Peyer's patch (tissue), 4 donors: Measurements from ENCODE around the gene GPR162. TPM values are rescaled to one million over a fixed set of nuclear protein-coding genes. Genes with fewer than 3 reads are reported as not detected.

Experiments
- DNase-seq, 3 donors: peaks; one replicate each; pipeline ENCODE4 v3.0.0-alpha.2; 2017 to 2019
- H3K27ac ChIP-seq, 4 donors: fragments of 200-600 bp; sonication (generic); one replicate each; pipeline ENCODE4 v1.5.1; 2016 to 2019
- H3K27me3 ChIP-seq, 2 donors: fragments of 200-600 bp; sonication (generic); one replicate each; pipeline ENCODE4 v1.5.1; 2019
- H3K36me3 ChIP-seq, 3 donors: fragments of 200-600 bp; sonication (generic); one replicate each; pipeline ENCODE4 v1.5.1; 2016 to 2019
- H3K4me1 ChIP-seq, 4 donors: fragments of 200-600 bp; sonication (generic); one replicate each; pipeline ENCODE4 v1.5.1; 2016 to 2019
- H3K4me3 ChIP-seq, 4 donors: fragments of 200-600 bp; sonication (generic); 1 replicate in 3 of 4; 2 replicates in 1 of 4; pipeline ENCODE4 v1.5.1; 2016 to 2019; ENCODE audit warnings: mild to moderate bottlenecking in 1 of 4
- H3K9me3 ChIP-seq, 4 donors: fragments of 200-600 bp; sonication (generic); one replicate each; pipeline ENCODE4 v1.5.1; 2016 to 2019; ENCODE audit warnings: mild to moderate bottlenecking in 1 of 4
- POLR2A ChIP-seq, 2 donors: fragments of 450-650 bp; IDR thresholded peaks; one replicate each; pipeline ENCODE4 v1.5.1; 2017; ENCODE audit warnings: antibody characterized with exemption in 2 of 2, mild to moderate bottlenecking in 2 of 2, moderate library complexity in 2 of 2
- total RNA-seq, 4 donors: library from RNA; depleted of rRNA; stranded (reverse); fragments of >200 nt; gene quantifications; one replicate each; pipeline ENCODE4 v1.1.0, GENCODE V29; 2016
- TF ChIP-seq, protein P1 (sequence below), 6 experiments: fragments of 450-650 bp in 4 of 6; fragments of 200-600 bp in 2 of 6; sonication (generic) in 1 of 6; IDR thresholded peaks; one replicate each; pipeline ENCODE4 v1.5.1; 2017 to 2019; ENCODE audit warnings: antibody characterized with exemption in 6 of 6, mild to moderate bottlenecking in 3 of 6, moderate library complexity in 1 of 6

The GPR162 gene
- total RNA-seq, 4 donors from 2014 or later = 2.5 to 11.6 (median 4.1) TPM; not detected in 1

DNA sequence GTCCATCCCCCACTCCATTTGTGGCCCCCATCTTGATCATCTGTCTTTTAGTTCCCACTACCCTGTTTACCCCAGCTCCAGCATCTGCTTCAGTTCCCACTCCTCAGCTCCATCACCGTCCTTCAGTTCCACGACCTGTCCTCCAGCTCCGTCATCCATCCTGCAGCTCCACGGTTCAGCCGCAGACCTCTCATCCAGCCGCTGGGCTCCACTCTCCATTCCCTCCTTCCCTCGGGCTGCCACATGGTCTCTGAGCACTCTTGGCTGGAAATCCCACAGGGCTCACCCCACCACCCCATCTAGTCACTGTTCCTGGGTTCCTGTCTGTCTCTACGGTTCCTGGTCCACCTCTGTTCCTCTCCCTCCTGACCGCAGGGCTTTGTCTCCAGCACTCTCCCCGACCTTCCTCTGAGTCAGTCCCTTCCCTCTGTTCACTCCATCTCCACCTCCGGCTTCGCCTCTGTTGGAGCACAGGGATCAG lies 3.3 kb downstream of the GPR162 start:
- Histone ChIP-seq H3K9me3 (no peaks in the 10 kb centered on the region), H3K36me3 (no peaks in the 10 kb centered on the region), H3K4me3 (no peak overlapping the region), H3K27ac (no peak overlapping the region), H3K27me3 (no peaks in the 10 kb centered on the region), H3K4me1 (peaks cover 0 to 21% (median 8%) of the 10 kb centered on the region in 4 donors)
- DNase-seq = no peak
- TF ChIP-seq, protein P1, sequence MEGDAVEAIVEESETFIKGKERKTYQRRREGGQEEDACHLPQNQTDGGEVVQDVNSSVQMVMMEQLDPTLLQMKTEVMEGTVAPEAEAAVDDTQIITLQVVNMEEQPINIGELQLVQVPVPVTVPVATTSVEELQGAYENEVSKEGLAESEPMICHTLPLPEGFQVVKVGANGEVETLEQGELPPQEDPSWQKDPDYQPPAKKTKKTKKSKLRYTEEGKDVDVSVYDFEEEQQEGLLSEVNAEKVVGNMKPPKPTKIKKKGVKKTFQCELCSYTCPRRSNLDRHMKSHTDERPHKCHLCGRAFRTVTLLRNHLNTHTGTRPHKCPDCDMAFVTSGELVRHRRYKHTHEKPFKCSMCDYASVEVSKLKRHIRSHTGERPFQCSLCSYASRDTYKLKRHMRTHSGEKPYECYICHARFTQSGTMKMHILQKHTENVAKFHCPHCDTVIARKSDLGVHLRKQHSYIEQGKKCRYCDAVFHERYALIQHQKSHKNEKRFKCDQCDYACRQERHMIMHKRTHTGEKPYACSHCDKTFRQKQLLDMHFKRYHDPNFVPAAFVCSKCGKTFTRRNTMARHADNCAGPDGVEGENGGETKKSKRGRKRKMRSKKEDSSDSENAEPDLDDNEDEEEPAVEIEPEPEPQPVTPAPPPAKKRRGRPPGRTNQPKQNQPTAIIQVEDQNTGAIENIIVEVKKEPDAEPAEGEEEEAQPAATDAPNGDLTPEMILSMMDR (IDR thresholded peaks at IDR 0.05) = no peak

DNA sequence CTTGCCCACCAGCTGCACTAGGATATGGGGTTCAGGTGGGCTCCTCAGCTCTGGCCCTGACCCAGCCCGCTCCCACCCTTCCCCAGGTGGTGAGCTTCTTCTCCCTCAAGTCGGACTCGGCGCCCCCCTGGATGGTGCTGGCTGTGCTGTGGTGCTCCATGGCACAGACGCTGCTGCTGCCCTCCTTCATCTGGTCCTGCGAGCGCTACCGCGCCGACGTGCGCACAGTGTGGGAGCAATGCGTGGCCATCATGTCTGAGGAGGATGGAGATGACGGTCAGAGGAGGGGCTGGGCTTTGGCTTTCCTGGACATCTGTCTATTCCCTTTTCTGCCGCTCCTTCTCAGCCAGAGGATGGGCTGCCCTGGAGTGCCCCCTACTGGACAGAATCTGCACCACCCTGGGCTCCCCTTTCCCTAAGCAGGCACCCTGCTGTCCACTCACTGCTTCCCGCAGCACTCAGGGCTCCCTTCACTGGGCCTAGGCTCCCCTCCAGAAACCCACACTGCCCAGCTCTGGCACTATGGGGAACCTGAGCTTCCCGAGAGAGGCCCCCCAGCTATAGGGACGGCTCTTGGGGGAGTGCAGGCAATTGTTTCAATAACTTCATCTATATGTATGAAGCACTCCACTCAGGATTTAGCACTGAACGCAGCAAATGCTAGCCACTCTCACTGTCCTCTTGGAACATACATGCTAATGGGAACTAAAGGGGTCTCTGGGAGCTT lies 3.9 kb downstream of the GPR162 start:
- peaks cover 0 to 22% (median 8%) of the 10 kb centered on the region in 4 donors for H3K4me1 ChIP-seq
- H3K27me3 ChIP-seq = no peaks in the 10 kb centered on the region

DNA sequence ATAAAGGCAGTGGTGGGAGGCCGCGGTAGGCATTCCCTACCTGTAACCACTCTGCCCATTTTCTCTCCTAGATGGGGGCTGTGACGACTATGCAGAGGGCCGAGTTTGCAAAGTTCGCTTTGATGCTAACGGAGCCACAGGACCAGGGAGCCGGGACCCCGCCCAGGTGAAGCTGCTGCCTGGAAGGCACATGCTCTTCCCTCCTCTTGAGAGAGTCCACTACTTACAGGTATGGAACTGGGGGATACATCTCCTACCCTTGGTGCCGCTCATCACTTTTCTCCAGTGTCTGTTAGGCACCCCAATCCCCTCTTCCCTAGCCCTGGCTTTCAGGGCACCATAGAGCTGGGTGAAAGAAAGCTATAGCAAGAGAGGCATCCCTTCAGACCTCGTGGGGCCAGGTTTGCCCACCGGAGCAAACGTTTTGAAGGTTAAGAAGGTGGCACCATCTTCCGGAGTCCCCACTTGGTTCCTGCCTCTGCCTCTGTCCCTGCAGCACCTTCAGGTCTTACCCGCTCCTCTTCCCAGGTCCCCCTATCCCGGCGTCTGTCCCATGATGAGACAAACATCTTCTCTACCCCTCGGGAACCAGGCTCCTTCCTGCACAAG lies 4.6 kb downstream of the GPR162 start:
- Histone ChIP-seq H3K4me1 (peaks cover 0 to 22% (median 8%) of the 10 kb centered on the region in 4 donors), H3K4me3 (no peak overlapping the region), H3K27me3 (no peaks in the 10 kb centered on the region), H3K27ac (no peak overlapping the region), H3K9me3 (no peaks in the 10 kb centered on the region), H3K36me3 (no peaks in the 10 kb centered on the region)
- TF ChIP-seq, protein P1 (IDR thresholded peaks at IDR 0.05) = no peak
- no peak for TF ChIP-seq POLR2A (IDR thresholded peaks at IDR 0.05)
- DNase-seq = no peak

More for the DNA sequence above, 3.9 kb downstream of the GPR162 start:
- Histone ChIP-seq H3K9me3 (no peaks in the 10 kb centered on the region), H3K4me3 (no peak overlapping the region), H3K36me3 (no peaks in the 10 kb centered on the region), H3K27ac (no peak overlapping the region)
- peak; percentile 73 to 93 (median 90) for DNase-seq
- TF ChIP-seq POLR2A (IDR thresholded peaks at IDR 0.05) = no peak
- TF ChIP-seq, protein P1 (IDR thresholded peaks at IDR 0.05) = peak; percentile 76 to 95 (median 90)

DNA sequence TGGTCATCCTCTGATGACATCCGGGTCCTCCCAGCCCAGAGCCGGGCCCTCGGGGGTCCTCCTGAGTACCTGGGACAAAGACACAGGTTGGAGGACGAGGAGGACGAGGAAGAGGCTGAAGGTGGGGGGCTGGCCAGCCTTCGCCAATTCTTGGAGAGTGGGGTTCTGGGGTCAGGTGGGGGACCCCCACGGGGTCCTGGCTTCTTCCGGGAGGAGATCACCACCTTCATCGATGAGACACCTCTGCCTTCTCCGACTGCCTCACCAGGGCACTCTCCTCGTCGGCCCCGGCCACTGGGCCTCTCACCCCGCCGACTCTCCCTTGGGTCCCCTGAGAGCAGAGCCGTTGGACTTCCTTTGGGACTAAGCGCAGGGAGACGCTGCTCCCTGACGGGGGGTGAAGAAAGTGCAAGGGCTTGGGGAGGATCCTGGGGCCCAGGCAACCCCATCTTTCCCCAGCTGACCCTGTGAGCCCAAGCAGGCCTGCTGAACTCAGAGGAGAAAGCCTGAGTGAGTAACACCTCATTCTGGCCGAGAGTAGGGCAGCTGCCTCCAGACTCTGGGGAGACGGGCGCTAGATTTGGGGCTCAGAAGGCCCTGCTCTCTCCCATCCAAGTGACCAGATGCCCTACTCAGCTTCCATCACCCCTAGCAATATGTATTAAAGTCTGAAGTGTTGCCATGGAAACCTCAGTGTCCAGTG lies 5.3 kb downstream of the GPR162 start:
- no peaks in the 10 kb centered on the region for H3K36me3 ChIP-seq
- no peaks in the 10 kb centered on the region for H3K9me3 ChIP-seq
- H3K4me1 ChIP-seq = peaks cover 0 to 22% (median 8%) of the 10 kb centered on the region in 4 donors
- peak overlapping the region in 3 of 4 donors; percentile 36 to 72 (median 52) for H3K27ac ChIP-seq
- DNase-seq = no peak
- H3K27me3 ChIP-seq = no peaks in the 10 kb centered on the region
- TF ChIP-seq, protein P1 (IDR thresholded peaks at IDR 0.05) = no peak
- TF ChIP-seq POLR2A (IDR thresholded peaks at IDR 0.05) = no peak
- no peak overlapping the region for H3K4me3 ChIP-seq

DNA sequence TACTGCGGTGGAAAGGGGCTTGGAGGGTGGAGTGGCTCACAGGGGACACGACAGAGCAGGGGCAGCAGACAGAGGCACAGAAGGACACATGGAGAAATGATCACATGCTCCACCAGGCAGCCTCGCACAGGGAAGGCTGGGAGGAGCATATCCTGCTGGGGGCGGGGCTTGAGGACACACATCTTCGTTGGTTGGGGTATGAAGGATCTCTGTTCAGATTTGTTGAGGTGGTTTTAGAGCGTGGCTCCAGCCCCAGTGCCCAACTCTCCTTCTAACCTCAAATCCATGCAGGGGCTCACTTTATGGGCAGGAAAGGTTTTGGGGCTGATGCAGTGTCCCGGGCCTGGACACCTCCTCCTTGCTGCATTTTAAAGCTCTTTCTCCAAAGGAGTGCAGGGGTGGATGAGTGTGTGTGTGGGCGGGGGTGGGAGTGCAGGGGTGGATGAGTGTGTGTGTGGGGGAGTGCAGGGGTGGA lies 5.9 kb downstream of the GPR162 start:
- no peak for TF ChIP-seq POLR2A (IDR thresholded peaks at IDR 0.05)
- TF ChIP-seq, protein P1 (IDR thresholded peaks at IDR 0.05) = no peak
- H3K9me3 ChIP-seq = no peaks in the 10 kb centered on the region
- no peaks in the 10 kb centered on the region for H3K36me3 ChIP-seq
- peaks cover 0 to 22% (median 8%) of the 10 kb centered on the region in 4 donors for H3K4me1 ChIP-seq
- H3K27me3 ChIP-seq = no peaks in the 10 kb centered on the region
- peak; percentile 67 to 90 (median 81) for DNase-seq
- no peak overlapping the region for H3K4me3 ChIP-seq
- H3K27ac ChIP-seq = peak overlapping the region in 2 of 4 donors; percentile 52 to 72
